ENCODE results near the gene GBX2.

Gene GBX2

DNA sequence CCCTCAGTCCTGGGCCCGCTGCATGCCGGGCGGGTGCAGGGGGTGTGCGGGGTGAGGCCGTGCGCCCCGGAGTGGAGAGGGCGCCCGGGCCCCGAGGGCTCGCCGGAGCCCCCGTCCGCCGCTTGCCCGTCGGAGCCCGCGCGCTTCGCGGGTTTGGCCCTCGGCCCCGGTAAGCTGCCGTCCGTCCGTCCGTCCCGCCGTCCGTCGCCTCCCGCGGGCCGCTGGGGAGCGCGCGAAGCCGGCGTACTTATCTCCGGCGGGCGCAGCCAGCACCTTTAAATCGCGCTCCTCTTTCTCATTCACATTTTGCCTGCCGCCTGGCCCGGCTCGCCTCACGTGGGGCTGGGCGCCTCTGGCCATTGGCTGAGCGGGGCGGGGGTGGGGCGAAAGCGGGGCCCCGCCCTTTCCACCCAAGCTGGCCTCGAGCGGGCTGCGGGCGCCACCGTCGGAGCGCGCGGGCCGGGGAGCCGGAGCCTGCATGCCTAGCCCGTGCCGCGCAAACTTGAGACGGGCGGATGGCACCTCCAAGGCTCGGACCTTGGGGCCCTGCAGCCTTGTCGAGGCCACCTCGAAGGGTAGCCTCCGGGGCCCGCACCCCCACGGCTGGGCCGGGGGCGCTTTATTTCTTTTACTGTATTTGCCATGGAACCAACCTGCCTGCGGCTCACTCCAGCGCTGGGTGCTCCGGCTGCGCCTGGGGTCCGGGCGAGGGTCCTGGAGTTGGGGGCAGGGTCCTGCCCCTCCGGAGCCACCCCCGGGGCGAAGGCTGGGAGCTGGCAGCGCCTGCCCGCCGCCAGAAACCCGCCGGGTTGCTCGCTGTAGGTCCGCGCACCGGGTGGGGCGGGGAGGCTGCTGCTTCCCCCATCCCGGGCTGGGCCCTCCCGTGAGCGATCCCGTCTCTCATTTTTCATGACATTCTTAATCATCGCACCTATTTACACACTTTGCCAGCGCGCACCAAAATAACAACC lies at the start of gene GBX2:
GBX2 (minus strand) TSS at position 277 of the 971 bp plus-strand sequence. CDS start 415 bp downstream, outside the sequence.
- no peak for DNase-seq (ENCODE audit: low spot score)

DNA sequence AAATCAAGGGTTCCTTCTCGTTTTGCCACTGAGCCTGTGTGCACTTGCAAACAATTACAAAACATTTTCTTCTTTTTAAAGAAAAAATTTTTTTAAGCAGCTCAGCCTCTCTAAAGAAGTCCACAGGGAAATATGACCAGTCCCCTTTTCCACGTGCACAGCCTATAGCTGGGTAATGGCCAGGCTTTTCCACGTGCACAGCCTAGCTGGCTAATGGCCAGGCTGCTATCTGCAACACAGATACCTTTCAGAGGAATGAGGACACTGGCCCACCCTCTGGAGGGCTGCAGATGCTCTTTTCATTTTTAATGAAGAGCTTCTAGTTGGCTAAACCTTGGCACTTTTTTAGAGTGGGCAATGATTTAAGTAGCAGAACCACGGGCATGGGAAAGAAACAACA lies 49.7 kb upstream of the GBX2 start:
- no peak for DNase-seq (ENCODE audit: low spot score)

DNA sequence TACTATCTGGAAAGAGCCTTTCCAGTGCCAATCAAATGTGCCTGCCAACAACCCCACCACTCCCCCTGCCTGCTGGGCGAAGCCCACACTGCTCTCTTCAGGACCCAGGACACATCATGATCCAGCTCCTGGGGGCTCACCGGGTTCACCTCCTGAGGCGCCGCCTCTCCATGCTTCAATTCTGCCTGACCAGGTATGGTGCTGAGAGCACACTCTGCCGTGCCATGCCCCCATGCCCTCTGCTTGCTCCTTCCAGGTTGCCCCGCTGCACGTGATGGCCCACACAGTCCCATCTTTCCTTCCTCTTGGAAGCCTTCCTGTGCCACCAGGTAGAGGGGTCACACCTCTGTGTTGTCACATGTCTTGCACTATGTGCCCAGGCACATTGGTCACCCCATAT lies 48.5 kb upstream of the GBX2 start:
- DNase-seq (ENCODE audit: low spot score), result no peak

DNA sequence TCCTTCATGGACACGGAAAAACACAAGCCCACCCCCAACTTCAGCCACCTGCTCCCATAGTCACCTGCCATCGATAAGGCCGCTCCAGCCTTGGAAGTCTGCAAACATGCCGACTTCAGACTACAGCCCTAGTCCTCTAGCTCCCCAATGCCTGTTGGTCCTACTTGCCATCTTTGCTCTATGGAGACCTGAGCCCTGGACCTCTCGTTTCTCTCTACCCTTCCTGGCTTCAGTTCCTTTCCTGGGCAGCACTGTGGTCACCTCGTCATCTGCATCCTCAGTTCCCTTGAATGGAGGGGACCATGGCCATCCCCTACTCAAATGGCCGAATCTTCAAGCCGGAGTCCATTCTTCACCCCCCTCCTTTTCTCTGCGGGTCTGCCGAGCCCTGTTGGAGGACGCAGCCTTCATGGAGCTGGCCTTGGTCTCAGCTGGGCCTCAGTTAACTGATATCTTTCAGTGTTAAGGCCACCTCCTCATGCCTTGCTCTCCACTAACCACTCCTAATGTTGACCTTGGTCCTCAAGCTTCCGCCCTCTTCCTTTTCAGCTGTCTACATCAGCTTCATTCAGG lies 47.7 kb upstream of the GBX2 start:
- DNase-seq (ENCODE audit: low spot score), result no peak

DNA sequence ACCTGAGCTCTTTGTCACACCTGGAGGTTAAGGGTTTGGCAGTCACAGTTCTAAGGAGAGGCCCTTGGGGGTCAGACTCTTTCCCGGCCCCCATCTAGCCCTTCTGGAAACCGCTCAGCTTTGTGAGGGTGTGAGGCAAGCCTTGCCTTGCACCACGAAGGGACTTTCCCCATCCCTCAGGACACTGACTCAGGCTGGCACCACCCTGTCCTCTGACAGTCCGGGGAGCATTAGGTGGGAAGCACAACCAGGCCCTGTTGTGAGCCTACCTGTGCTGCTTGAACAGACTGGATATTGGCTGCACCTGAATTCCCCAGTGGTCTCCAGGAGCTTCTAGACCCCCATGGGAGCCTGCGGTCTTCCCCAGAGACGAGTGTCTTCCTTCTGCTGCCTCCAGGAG lies 47.0 kb upstream of the GBX2 start:
- no peak for DNase-seq (ENCODE audit: low spot score)

DNA sequence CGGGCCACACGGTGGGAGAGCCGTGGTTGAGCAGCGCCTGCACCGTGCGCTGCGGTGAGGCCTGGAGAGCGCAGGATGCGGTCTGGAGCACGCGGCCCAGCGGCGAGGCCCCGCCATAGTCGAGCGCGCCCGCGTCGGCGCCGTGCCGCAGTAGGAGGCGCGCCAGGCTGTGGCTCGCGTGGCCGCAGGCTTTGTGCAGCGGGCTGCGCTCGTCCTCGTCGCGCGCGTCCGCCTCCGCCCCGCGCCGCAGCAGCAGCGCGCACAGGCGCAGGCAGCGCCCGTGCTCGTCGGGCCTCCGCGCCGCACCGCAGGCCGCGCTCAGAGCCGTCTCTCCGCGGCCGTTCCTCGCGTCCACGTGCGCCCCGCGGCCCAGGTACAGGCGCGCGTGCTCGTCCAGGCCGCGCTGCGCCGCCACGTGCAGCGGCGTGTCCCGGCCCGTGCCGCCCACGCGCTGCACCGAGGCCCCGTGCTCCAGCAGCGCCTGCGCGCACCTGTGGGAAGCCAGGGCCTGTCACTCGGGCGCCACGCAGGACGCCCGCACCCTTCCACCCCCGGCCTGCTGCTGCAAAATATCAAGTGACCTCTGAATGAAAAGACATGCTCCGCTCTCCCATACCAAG lies 46.3 kb upstream of the GBX2 start:
- no peak for DNase-seq (ENCODE audit: low spot score)

DNA sequence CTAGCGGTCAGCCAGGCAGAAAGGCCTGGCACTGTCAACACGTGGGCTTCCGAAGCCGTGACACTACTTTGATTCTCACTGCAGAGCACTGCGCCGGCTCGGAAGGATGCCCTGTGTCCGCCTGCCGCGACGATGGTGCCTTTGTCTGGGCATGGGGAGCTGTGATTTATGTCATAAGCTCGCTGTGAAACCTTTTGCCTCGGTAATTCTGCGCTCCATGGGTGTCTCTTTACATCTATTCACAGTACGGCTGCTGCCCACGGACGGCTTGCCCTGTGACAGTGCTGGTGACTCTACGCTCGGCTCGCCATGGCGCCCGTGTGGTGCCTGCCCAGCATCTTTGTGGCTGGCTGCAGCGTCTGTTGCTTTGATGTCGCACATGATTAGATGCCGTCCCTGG lies 43.1 kb upstream of the GBX2 start:
- DNase-seq (ENCODE audit: low spot score), result no peak

DNA sequence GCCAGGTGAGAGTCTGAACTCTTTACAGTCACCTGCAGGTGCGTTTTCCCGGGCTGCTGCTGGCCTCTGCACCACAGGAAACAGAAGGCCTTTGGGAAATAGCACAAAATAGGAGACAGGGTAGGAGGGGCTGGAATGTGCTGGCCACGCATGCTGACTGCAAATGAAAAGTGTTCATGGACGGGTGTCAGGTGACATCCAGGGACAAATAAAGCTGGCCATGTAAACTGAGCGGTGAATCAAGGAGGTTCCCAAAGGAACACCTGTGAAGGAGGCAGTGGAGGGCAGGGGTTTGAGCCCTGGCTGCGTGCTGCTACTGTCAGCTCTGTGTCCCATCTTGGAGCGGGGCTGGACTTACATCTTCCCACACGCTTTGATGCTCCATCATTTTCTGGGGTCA lies 42.4 kb upstream of the GBX2 start:
- no peak for DNase-seq (ENCODE audit: low spot score)

DNA sequence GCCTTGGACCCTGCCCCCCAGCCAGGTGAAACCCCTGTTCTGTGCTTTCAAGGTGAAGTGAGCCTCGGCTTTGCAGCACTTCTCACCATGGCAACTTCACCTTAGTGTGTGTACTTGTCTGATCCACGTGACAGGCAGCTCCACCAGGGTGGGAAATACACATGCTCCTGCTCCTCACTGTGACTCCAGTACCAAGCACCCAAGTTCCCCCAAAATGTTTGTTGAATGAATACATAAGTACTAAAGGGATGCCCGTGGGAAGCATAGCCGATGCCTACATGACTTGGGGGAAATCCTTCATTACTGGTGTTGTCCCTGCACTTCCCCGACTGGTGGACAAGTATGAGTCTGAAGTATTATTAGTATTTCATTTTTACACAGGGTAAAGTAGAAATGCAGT lies 41.8 kb upstream of the GBX2 start:
- no peak for DNase-seq (ENCODE audit: low spot score)

DNA sequence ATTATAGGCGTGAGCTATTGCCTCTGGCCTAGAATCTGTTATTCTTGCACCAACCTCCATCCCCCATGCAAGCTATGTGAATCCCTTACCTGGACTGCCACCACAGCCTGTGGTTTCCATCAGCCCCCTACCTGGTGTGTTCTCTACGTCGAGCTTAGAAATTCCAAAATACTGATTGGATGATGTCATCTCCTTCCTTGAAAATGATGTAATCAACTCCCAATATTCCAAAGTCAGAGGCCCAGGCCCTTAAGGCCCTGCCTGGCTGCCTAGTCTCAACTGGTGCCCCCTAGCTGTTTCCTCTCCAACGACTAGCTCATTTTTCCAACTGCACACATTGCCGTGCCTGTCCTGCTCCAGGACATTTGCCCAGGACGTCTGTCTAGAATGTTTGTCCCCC lies 41.3 kb upstream of the GBX2 start:
- no peak for DNase-seq (ENCODE audit: low spot score)

DNA sequence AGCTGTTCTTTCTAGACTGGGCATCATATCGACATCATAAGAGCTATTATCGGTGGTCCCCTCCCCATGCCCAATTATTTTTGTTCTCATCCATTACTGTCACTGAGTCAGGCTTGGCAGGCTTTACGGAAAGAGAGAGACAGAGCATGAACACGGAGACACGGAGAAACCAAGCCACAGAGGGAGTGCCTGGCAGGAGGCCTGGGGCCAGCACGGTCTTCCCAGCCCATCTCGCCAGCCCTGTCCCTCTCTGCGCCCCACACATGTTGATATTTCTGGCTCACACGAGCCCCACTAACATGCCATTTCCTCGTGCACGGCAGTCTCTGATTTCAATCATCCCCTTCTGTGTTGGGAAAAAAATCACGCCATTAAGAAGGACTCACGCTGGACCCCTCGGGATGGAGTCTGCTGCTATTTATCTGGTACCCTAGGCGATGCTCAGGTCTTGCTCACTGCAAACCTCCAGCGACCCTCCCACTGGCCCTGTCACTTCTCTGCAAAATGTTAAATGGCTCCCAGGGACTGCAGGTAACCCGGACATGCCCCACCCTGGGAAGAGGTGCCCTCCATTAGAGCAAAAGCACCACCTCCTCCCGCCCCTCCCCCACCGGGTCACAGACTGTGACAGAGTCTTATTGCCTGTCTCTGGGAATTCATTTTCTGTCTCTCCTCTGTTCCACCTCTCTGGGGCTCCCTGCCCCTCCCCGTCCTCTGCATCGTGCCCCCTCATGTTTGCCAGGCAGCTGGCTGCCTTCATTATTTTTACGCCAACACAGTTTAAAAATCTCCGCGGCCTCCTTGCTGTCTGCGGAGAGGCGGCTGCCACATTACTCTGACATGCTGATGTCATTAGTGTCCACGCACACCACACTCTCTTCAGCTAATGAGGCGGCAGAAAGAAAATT lies 40.1 kb upstream of the GBX2 start:
- no peak for DNase-seq (ENCODE audit: low spot score)

DNA sequence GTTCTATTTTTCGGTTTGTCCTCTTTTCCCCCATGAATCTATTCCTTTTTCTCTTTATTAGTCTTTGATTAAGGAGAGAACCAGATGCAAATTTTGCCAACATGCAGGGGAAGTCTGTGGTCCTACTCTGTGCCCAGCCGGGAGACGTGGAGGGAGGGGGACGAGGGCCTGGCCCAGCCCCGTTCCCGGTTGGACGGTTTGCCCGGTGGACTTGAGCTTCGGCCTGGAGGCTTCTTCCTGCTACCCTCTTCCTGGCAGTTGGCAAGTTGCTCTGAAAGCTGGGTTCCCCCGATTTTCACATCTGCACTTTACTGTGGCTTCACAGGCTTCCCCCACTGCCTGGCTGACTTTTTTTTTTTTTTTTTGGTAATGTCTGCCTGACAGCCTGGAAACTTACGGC lies 39.3 kb upstream of the GBX2 start:
- DNase-seq (ENCODE audit: low spot score), result no peak

DNA sequence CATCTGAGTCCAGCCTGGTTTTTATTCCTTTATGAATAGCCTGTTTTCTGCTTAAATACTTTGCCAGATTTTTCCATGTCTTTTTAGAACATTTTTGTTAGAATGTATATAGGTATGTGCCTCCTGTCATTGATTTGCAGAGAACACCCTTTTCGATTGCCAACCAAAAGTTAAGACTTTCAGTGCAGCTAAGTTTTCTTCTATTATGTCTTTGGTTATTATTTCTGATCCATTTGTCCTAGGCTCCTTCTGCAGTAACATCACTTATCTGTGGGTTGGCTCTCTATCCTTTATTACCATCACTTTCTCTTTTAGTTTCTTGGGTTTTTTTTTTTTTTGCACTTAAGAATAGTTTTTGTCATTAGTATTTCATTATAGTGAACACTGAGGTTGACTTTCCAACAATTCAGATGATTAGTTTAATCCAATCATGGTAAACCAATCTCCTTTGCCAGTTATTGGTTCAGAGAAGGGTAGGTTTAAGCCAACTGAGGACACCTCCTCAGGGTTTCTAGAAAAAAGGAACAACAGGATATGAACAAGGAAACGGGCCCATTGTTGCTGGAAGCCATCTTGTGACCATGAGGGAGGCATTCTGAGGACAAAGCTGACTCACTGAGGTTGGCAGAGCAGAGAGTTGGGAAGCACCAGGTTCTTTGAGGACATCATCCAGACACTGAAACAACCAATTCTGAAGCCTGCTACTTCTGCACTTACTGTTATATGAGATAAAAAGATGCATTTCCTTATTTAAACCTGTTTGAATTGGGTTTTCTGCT lies 37.9 kb upstream of the GBX2 start:
- DNase-seq (ENCODE audit: low spot score), result no peak

DNA sequence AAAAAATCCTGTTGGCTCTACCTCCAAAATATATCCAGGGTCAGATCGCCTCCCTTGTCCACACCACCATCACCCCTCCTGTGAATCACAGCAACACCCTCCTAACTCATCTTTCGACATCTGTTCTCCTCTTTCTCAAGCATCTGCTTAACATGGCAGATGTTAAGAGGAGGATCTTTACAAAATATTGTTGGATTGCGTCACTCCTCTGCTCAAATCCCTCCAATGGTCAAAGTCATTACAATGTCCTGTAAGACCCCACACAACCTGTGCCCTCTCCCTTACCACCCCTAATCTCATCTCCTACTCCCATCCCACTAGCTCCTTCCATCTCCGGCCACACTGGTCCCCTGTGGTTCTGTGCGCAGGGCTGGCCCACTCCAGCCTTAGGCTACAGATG lies 36.8 kb upstream of the GBX2 start:
- DNase-seq (ENCODE audit: low spot score), result no peak

DNA sequence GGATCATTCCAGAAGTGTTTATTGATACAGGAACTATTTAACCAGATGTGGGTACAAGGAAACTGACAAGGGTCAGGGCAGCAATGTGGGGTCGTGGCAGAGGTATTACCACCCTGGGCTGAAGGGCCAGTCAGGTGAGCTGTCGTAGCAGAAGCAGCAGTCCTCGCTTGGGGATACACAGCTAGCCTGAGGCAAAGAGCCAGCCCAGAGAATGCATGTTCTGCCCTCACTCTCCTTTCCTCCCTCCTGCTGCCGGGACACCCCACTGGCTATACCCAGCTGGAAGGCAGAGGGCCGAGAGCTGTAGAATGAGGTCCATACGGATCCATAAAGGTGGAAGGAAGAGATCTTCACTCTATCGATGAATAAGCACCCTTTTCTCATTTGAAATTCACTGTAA lies 32.2 kb upstream of the GBX2 start:
- no peak for DNase-seq (ENCODE audit: low spot score)

DNA sequence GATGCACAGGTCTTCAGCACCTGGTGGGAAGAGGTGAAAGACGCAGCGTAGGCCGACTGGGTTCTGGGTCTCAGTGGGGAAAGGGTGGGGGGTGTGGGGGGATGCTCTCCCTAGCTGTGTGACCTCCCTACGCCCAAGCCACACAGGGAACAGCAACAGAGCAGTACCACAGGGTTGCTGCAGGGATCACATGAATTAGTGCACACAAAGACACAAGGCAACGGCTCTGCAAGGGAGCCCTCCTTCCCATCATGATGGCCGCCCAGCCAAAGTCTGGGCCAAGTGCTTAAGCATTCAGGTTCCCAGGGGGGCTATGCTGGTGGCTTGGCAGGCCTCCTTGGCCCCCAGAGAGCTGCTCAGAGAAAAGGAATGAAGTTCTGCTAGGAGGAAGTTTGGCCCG lies 28.2 kb upstream of the GBX2 start:
- no peak for DNase-seq (ENCODE audit: low spot score)

DNA sequence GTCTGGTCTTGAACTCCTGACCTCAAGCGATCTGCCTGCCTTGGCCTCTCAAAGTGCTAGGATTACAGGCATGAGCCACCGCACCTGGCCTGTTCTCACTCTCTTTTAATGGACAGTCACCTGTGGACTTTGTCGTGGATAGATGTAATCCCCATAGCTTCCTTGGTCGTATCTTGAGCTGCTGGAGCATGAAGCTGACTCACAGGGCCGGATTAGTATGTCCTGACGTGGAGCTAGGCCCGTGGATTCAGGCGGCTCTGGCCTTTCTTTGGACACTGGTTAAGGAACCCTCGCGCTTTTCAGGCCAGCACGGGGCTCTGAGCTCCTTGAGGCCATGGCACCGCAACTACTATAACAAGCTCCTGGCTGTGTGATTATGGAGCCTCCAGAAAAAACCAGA lies 27.5 kb upstream of the GBX2 start:
- no peak for DNase-seq (ENCODE audit: low spot score)

DNA sequence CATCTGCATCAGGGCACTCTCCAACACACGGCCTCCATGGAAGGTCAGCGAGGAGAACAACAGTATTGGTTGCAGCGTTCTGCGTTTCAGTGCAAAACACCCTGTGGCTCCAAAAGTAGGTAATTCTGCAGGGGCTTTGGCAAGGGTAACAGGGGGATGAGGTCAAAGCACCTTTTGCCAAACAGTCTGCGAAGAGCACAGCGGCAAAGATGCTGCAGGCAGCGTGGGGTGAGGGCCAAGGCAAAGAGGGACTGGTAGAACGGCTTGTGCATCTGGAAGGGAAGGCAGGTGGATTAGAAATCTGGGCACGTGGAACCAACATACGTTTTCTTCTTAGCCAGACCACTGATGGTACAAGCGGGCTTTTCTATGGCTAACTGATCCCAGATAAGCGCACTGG lies 26.6 kb upstream of the GBX2 start:
- no peak for DNase-seq (ENCODE audit: low spot score)

DNA sequence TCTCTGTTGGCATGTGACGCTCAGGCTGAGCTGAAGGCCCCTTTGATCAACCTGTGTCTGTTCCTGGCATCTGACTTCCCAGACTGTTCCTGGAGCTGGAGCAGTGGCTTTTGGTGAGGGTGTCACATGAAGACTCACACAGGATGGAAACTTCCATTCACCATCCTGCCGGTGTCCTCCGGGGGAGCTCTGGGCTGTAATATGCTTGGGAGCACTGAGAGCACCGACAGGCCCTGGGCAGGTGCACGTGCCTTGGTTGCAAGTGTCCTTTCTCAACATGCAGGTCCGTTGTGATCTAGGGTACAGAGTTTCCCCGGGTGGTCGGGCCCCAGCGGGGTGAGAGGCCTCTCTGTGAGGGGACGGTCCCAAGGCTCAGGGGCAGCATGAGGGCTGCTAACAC lies 24.8 kb upstream of the GBX2 start:
- no peak for DNase-seq (ENCODE audit: low spot score)

DNA sequence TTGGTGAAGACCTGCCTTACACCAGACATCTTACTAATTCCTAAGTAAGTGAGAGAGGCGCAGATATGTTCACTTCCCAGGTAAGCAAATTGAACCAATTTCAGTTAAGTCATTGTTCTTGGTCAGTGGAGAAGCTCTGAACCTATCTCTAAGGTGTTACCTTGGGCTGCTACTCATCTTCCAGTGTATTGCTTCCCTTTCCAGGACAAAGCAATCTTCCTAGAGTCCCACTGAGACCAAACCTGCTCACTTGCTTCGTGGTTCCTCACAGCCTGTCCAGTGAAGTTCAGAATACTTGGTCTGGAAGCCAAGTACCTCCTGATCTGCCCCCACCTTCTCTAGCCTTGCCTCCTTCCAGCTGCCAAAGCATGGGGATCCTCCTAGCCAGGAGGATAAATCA lies 22.5 kb upstream of the GBX2 start:
- DNase-seq (ENCODE audit: low spot score), result no peak

DNA sequence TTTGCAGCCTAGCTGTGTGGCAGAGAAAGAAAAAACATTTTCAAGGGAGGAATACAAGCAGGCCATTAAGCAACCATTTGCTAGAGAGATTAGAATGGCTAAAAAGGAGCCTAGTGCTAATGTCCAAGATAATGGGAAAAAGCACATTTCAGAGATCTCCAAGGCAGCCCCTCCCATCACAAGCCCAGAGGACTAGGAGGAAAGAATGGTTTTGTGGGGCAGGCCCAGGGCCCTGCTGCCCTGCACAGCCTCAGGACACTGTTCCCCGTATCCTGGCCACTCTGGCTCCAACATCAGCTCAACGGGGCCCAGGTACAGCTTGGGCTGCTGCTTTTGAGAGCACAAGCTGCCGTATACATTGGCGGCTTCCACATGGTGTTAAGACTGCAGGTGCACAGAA lies 16.5 kb upstream of the GBX2 start:
- DNase-seq (ENCODE audit: low spot score), result no peak

All from left forelimb (tissue), 1 donor.